Transverse colon (tissue), 4 donors: ENCODE measurements around the gene HCST.

ENCODE experiments used
- CTCF ChIP-seq, 5 experiments: fragments of 200-600 bp in 3 of 5; fragments of 450-650 bp in 2 of 5; sonication (generic) in 3 of 5; IDR thresholded peaks; 1 replicate in 2 of 5; 2 replicates in 3 of 5; pipeline ENCODE4 v1.5.1; 2016 to 2017; ENCODE audit warnings: antibody characterized with exemption in 5 of 5, inconsistent platforms in 3 of 5, mild to moderate bottlenecking in 2 of 5, moderate library complexity in 1 of 5
- POLR2A ChIP-seq: fragments of 450-650 bp; IDR thresholded peaks from one replicate; pipeline ENCODE4 v1.6.1; 2016; ENCODE audit warnings: antibody characterized with exemption, mild to moderate bottlenecking, moderate library complexity
- POLR2AphosphoS5 ChIP-seq, 3 donors: sonication (generic); formaldehyde crosslinking; IDR thresholded peaks; one replicate each; pipeline ENCODE4 v1.6.1; 2016; ENCODE audit warnings: antibody characterized with exemption in 3 of 3

GRCh38 chr19:35925501-35925900 is 23.2 kb downstream of the HCST start:
- TF ChIP-seq CTCF (IDR thresholded peaks at IDR 0.05) (no peak), POLR2AphosphoS5 (IDR thresholded peaks at IDR 0.05) (no peak), POLR2A (no peak)
